Measurements from ENCODE around the gene PLXNA4. TPM values are rescaled to one million over a fixed set of nuclear protein-coding genes. Genes with fewer than 3 reads are reported as not detected.

The PLXNA4 gene
- polyA plus RNA-seq, 1 donor from 2014 or later, result not detected

DNA sequence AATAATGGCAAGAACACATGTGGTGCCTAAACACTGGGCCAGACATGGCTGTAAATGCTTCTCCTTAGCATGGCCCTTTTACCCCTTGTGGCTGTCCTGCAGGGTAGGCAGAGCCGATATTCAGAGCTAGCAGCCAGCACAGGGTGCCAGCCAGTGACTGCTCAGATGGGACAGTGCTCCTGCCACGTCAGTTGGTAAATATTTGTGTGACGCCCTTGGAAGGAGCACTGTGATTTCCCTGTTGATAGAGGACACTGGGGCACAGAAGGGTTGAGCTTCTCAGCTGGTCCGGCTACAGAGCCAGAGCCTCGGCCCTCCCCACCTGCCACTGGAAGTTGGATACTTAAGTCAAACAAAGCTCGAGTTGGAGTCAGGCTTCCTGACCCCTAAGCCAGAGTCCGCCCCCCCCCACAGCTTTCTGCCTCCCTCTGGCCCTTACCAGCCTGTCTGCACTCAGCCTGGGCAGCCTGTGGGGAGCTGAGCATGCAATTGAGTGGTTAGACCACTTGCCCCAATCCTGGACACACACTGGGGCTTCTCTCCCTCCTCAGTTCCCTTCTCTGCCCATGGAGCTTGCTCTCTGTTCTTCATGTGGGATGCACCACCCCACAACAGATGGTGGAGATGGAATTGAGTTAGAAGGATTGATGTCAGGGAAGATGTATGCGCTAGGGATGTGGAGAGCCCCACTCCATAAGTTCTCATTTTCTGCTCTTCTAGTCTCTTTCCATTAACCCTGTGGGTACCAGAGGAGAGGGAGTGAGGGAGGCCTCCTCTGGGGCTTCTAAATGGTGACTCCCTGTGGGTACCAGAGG lies 350.8 kb downstream of the PLXNA4 start:
- H3K4me1 Mint-ChIP-seq, result peaks cover 0 to 4% (median 0%) of the 10 kb centered on the region in 3 donors
- peaks cover 0 to 2% (median 0%) of the 10 kb centered on the region in 3 donors for H3K9me3 Mint-ChIP-seq
- H3K27me3 Mint-ChIP-seq, result peaks cover 12% of the 10 kb centered on the region
- peaks cover 2% of the 10 kb centered on the region for H3K36me3 Mint-ChIP-seq
- no peak overlapping the region for H3K4me3 Mint-ChIP-seq
- H3K27ac Mint-ChIP-seq, result no peak overlapping the region

DNA sequence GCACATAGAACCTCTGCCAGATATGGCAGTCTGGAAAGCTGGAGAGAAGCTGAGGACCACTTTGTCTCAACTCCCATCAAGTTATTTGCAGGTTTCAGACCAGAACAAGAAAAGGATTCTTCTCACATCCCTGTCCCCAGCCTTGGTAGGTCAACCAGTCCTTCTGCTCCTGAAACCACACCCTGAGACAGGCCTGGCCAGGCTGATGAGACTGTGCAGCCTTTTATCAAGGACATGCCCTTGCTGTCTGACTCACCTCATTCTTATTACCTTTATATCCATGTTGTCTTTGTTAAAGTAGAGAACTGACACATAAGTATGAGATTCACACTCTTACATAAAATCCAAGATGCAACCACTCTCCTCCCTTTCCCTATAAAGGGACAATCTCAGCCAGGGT lies 354.9 kb downstream of the PLXNA4 start:
- H3K36me3 Mint-ChIP-seq, result no peaks in the 10 kb centered on the region
- no peaks in the 10 kb centered on the region for H3K9me3 Mint-ChIP-seq
- H3K4me1 Mint-ChIP-seq, result peaks cover 0 to 6% (median 0%) of the 10 kb centered on the region in 3 donors
- no peak overlapping the region for H3K27ac Mint-ChIP-seq
- peaks cover 3% of the 10 kb centered on the region for H3K27me3 Mint-ChIP-seq
- H3K4me3 Mint-ChIP-seq, result no peak overlapping the region

DNA sequence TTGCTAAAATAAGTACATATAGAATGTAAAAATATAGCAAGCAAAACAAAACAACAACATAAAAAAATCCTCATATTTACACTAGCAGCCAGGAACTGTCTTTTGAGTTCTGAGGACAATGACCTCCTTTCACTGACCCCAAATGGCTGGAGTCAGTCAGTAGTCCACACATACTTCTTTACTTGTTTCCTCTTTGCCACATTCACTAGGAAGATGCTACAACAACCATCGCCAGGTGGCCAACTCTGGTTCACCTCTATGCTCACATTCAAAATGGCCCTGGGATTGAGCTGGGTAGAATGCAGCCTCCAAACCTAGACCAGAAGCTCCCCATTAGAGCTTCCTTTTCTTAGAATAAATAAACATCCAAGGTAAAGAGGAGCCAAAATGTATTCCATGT lies 356.2 kb downstream of the PLXNA4 start:
- Mint-ChIP-seq H3K27ac (no peak overlapping the region), H3K36me3 (no peaks in the 10 kb centered on the region), H3K4me3 (no peak overlapping the region), H3K4me1 (peaks cover 0 to 6% (median 0%) of the 10 kb centered on the region in 3 donors), H3K9me3 (peaks cover 0 to under 1% (median 0%) of the 10 kb centered on the region in 3 donors), H3K27me3 (peaks cover 3% of the 10 kb centered on the region)

DNA sequence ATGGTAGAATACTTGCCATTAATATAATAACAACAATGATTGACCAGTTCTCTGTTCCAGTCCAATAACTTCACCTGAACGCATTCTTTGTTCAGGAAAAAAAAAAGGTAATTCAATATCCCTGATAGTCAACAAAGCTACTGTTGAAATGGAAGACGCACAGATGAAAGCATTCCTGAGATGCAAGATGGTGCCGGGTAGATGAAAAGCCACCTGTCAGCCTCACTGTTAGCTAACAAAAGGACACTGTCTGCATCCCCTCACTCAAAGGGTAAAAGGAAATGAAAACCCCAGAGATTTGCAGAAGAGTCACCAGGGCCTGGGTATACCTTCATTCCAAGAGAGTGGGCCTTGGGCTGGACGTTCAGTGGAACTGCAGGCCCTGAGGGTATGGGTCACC lies 357.4 kb downstream of the PLXNA4 start:
- Mint-ChIP-seq H3K27ac (no peak overlapping the region), H3K9me3 (peaks cover 0 to 3% (median 2%) of the 10 kb centered on the region in 3 donors), H3K4me1 (peaks cover 0 to 1% (median 0%) of the 10 kb centered on the region in 3 donors), H3K36me3 (no peaks in the 10 kb centered on the region), H3K4me3 (no peak overlapping the region), H3K27me3 (peaks cover 3% of the 10 kb centered on the region)

DNA sequence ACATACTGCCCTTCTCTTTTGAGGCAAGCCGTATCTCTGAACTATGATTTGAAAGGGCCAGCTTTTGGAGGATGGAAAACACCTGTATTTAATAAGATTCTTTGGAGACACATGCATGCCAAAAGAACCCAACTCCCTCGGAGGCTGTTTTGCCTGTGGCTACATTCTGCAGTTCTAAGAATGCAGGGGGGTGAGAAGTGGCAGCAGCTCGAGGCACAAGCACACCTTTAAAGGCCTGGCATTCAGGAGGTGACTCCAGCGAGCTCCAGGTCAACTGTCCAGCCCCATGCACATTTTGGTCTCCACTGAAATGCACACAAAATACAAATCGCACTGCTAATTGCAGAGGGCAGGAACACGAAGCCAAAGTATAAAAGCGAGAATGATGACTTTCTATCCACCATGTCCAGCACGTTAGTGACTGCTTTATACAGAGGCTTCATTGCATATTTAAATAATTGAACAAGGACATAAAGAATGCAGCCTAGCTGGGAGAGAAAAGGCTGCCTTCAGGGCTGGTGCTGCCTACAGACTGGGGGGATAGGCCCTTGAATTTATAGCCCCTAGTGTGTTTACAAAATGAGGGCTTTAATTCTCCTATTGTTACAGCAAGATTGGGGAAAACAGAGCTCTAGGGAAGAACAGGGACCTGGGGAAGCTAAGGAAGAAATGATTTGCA lies 359.3 kb downstream of the PLXNA4 start:
- H3K9me3 Mint-ChIP-seq, result peaks cover 0 to 3% (median 2%) of the 10 kb centered on the region in 3 donors
- peaks cover 0 to 1% (median 0%) of the 10 kb centered on the region in 3 donors for H3K4me1 Mint-ChIP-seq
- no peaks in the 10 kb centered on the region for H3K36me3 Mint-ChIP-seq
- H3K27ac Mint-ChIP-seq, result no peak overlapping the region
- H3K27me3 Mint-ChIP-seq, result peaks cover 1% of the 10 kb centered on the region
- H3K4me3 Mint-ChIP-seq, result no peak overlapping the region

DNA sequence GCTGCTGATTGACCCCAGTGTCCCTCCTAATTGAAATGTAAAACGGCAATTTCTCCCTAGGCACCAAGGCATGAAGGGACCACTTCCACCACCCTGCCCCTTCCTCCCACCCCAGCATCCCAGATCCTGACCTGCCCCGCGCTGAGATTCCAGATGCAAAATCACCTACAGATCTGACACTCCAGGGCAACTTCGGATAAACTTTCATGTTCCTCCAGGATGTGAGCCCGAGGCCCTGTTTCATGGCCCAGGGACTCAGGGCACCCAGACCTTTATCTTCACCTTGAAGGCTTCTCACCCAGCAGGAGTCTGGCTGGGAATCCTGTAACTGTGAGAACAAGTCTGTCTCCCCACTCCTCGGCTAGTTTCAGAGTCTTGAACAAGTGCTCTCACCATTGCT lies 361.8 kb downstream of the PLXNA4 start:
- H3K9me3 Mint-ChIP-seq, result peaks cover 0 to 3% (median 2%) of the 10 kb centered on the region in 3 donors
- H3K4me3 Mint-ChIP-seq, result no peak overlapping the region
- H3K27me3 Mint-ChIP-seq, result no peaks in the 10 kb centered on the region
- no peaks in the 10 kb centered on the region for H3K36me3 Mint-ChIP-seq
- H3K4me1 Mint-ChIP-seq, result peaks cover 0 to 1% (median 0%) of the 10 kb centered on the region in 3 donors
- H3K27ac Mint-ChIP-seq, result no peak overlapping the region

DNA sequence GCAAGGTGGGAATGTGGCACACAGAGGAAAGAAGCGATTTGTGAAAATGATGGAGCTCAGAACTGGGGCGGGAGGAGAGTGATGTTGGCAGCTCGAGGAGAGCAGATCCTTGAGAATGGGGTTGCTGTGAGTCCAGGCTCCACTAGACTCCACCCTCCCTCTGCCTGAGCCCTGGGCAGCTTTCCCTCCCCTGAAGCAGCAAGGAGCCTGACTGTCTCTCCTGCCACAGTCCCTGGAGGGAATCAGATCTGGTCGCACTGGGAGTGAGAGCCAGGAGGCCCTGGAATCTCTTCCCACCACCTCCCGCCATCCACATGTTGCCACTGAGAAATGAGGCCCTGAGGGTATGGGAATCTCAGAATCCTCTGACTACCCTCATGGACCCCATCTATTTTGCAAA lies 362.7 kb downstream of the PLXNA4 start:
- Mint-ChIP-seq H3K4me3 (no peak overlapping the region), H3K9me3 (peaks cover 0 to 3% (median 2%) of the 10 kb centered on the region in 3 donors), H3K36me3 (no peaks in the 10 kb centered on the region), H3K27me3 (no peaks in the 10 kb centered on the region), H3K27ac (no peak overlapping the region), H3K4me1 (peaks cover 0 to 1% (median 0%) of the 10 kb centered on the region in 3 donors)

DNA sequence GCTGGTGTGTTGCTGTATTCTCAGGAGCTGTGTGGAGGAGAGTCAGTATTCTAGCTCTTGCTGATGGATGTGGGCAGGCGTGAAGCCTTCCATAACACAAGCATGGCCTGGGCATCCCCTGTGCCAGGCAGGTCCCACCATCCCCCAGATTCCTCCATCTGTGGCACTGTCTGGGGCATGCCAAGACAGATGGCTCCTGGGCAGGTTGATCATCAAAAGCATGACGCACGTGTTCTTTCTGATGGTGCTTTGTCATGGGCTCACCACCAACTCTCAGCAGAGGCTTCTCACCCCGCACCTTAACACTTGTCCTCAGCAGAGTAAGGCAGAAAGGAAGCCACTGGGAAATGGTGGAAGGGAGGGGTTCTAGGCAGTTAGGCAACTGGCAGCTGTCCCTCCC lies 364.3 kb downstream of the PLXNA4 start:
- H3K4me3 Mint-ChIP-seq, result no peak overlapping the region
- no peak overlapping the region for H3K27ac Mint-ChIP-seq
- no peaks in the 10 kb centered on the region for H3K36me3 Mint-ChIP-seq
- peaks cover 0 to 3% (median 2%) of the 10 kb centered on the region in 3 donors for H3K9me3 Mint-ChIP-seq
- no peaks in the 10 kb centered on the region for H3K4me1 Mint-ChIP-seq
- H3K27me3 Mint-ChIP-seq, result no peaks in the 10 kb centered on the region

DNA sequence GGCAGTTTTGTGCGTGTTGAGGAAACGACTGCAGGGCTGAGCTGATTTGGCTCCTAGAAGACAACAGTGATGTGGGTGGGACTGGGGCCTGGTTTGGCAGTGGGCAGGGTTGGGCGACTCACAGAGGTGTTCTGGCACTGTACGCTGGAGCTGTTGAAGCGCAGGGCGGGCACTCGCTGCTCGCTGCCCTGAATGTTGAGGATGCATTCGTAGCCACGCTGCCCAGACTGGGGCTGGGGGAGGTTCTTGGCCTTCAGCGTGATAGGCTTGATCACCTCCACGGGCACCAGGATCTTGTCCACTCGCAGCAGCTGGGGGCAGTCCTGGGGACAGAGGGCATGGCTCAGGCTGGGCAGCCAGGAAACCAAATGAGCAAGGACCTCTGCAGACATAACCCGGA lies 365.4 kb downstream of the PLXNA4 start:
- H3K27ac Mint-ChIP-seq, result no peak overlapping the region

DNA sequence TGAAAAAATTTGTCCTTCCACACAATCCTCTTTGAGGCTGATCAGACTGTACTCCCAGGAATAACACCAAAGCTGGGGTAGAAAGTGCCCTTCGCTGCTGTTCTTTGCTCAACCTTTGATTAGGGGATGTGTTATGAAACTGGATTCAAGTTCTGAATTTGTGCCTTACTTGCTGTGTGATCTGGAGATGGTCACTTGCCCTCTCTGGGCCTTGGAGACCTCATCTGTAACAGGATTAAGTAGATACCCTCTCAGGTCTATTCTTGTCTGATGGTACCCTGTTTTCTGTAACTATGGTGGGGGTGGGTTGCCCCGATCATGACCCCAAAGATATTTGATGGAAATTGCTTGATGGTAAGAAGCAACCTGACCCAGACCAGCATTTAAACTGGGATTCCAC lies 368.5 kb downstream of the PLXNA4 start:
- Mint-ChIP-seq H3K27ac (no peak overlapping the region), H3K4me1 (no peaks in the 10 kb centered on the region), H3K27me3 (no peaks in the 10 kb centered on the region), H3K36me3 (no peaks in the 10 kb centered on the region), H3K9me3 (no peaks in the 10 kb centered on the region), H3K4me3 (no peak overlapping the region)

More for the DNA sequence above, 365.4 kb downstream of the PLXNA4 start:
- Mint-ChIP-seq H3K27me3 (no peaks in the 10 kb centered on the region), H3K9me3 (peaks cover 0 to 3% (median 2%) of the 10 kb centered on the region in 3 donors), H3K36me3 (no peaks in the 10 kb centered on the region), H3K4me3 (no peak overlapping the region), H3K4me1 (no peaks in the 10 kb centered on the region)

DNA sequence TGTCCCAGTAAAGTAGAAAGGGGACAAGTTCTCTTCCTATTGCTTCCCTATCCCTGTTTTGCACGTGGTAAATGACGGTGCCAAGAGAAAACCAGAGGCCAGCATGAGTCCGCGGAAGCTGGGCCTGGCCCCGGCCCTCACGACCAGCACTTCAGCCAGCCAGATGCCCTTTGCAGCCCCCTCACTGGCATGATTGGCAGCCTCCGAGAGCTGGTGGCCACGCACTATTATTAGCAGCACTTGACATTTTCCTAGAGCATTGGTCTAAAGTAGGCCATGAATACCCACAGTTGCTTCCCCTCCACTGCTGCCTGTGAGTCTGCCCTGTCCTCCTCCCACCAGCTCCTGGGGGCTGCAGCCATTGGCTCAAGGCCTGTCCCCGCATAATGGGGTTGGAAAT lies 369.1 kb downstream of the PLXNA4 start:
- H3K36me3 Mint-ChIP-seq, result no peaks in the 10 kb centered on the region
- H3K27me3 Mint-ChIP-seq, result no peaks in the 10 kb centered on the region
- no peaks in the 10 kb centered on the region for H3K4me1 Mint-ChIP-seq
- no peak overlapping the region for H3K4me3 Mint-ChIP-seq
- H3K9me3 Mint-ChIP-seq, result no peaks in the 10 kb centered on the region
- H3K27ac Mint-ChIP-seq, result no peak overlapping the region

DNA sequence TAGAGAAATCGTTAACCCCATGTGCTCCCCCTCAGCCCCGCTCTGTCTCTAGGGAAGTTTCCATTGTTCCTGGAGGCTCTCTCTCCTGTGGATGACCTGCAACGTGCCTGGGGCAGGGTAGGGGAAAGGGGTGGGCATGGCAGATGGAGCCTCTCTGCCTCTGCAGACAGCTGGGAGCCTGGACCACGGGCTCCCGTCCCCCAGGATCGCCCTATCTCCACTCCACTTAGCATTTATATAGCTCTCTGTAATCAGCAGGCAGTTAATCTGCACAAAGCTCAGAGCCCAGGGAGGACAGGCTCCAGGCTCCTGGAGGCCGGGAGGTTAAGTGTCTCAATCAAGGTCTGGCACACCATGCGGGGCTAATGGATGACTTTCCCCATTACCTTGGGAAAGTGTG lies 369.7 kb downstream of the PLXNA4 start:
- no peak overlapping the region for H3K4me3 Mint-ChIP-seq
- H3K27ac Mint-ChIP-seq, result no peak overlapping the region
- no peaks in the 10 kb centered on the region for H3K4me1 Mint-ChIP-seq
- H3K27me3 Mint-ChIP-seq, result no peaks in the 10 kb centered on the region
- no peaks in the 10 kb centered on the region for H3K36me3 Mint-ChIP-seq
- no peaks in the 10 kb centered on the region for H3K9me3 Mint-ChIP-seq

DNA sequence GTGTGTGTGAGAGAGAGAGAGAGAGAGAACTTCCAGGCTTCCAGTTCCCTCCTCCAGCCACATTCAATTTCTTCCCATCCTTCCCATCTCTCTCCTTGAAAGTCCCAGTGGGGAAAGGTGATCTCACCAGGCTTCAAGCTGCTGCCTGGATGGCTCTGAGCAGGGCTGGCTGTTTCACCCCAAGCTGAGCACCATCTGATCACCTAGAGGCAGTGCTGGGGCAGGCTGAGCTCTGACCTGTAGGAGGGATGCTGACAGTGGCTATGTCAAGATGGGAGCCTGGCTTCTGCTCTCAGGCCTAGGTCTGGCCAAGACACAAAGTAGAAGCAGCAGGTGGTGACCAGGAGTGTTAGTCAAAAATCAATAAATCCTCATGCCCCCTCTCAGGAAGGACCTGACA lies 370.8 kb downstream of the PLXNA4 start:
- H3K27ac Mint-ChIP-seq, result no peak overlapping the region
- H3K4me3 Mint-ChIP-seq, result no peak overlapping the region
- H3K9me3 Mint-ChIP-seq, result no peaks in the 10 kb centered on the region
- no peaks in the 10 kb centered on the region for H3K4me1 Mint-ChIP-seq
- H3K36me3 Mint-ChIP-seq, result no peaks in the 10 kb centered on the region
- peaks cover 1% of the 10 kb centered on the region for H3K27me3 Mint-ChIP-seq

DNA sequence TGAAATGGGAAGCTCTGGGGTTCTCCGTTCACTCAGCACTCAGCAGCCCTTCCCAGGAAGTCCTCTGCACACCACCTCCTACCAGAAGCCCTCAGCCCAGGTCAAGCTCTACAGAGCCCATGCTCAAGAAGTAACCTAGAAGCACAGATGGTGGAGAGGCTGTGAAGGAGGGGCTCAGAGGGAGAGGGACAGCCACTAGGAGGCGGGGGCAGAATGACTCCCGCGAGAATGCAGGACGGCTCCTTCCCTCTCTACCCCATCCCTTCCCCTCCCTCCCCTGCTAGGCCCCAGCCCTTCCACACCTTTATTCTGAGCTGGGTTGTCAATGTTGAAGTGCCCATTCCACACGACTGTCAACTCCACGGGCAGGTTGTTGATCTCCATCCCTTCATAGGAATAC lies 373.2 kb downstream of the PLXNA4 start:
- H3K9me3 Mint-ChIP-seq, result peaks cover 0 to 2% (median 0%) of the 10 kb centered on the region in 3 donors
- H3K36me3 Mint-ChIP-seq, result no peaks in the 10 kb centered on the region
- H3K4me3 Mint-ChIP-seq, result no peak overlapping the region

DNA sequence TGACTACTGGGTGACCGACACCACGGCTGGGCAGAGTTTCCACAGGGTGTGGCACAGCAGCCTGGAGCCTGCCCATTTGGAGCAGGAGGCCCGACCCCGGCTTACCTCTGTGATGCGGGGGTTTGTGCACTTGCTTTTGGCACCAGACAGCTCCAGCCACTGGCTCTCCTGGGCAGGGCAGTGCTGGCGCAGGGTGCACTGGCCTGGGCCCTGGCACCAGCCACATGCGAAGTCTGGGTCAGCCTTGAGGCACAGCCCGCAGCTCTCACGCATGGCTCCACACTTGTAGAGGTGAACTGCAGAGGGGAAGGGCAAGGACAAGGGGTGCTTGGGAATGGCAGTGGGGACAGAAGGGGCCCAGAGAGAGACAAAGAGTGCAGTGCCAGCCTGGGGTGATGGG lies 373.7 kb downstream of the PLXNA4 start:
- H3K27me3 Mint-ChIP-seq, result peaks cover 1% of the 10 kb centered on the region
- no peak overlapping the region for H3K27ac Mint-ChIP-seq
- no peak overlapping the region for H3K4me3 Mint-ChIP-seq
- no peaks in the 10 kb centered on the region for H3K4me1 Mint-ChIP-seq
- peaks cover 0 to 2% (median 0%) of the 10 kb centered on the region in 3 donors for H3K9me3 Mint-ChIP-seq
- no peaks in the 10 kb centered on the region for H3K36me3 Mint-ChIP-seq

More for the DNA sequence above, 373.2 kb downstream of the PLXNA4 start:
- Mint-ChIP-seq H3K4me1 (no peaks in the 10 kb centered on the region), H3K27me3 (peaks cover 1% of the 10 kb centered on the region), H3K27ac (no peak overlapping the region)

All from IgD-negative memory B cell (primary cell).